HG02943 (cell line): ENCODE measurements around the gene CALN1.
"Not testable (repeated sequence)": the region's sequence is repeated elsewhere in the genome, so short reads cannot be mapped to it uniquely, and the experiment has no call there.

Experiments
- ATAC-seq: cut with Tn5 transposase; IDR thresholded peaks from one replicate; pipeline ENCODE4 v1.9.1; 2021; ENCODE audit warnings: mild to moderate bottlenecking, low read depth, moderate library complexity; ENCODE audit not compliant: unreplicated experiment

Gene CALN1

DNA sequence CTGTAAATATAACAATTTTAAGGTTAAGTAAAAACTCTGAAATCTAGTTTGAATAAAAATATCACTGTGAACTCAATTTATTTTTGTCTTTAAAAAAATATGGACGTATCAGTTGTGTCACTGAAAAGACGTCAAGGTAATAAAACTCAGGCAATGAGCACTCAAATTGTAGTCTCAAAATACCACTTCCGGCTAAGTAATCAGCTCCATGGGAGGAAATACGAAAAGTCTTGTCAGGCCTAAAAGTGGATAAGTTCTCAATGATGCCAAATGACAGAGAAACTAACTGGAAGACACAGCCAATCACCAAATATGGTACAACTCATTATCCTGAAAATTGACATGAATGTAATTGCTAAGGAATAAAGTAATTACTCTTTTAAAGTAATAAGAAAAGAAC, 719 bp downstream of the CALN1 start:
- no peak for ATAC-seq

DNA sequence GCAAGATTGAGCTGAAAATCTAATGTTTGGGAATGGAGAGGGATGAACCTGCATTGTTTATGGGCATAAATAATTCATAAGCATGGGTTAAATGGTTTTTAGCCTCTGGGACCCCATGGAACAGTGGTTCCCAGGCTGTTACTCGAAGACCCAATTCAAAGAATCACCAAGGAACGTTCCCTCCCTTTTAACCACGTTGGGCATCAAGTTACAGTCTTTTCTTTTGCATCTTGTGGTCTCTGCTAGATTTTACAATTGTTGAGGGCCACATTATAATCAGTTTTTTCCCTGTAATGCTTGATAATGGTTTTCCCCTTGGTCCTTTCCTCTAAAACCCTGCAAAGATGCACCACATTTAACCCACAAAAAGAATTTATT, 2.5 kb downstream of the CALN1 start:
- ATAC-seq, result no peak

DNA sequence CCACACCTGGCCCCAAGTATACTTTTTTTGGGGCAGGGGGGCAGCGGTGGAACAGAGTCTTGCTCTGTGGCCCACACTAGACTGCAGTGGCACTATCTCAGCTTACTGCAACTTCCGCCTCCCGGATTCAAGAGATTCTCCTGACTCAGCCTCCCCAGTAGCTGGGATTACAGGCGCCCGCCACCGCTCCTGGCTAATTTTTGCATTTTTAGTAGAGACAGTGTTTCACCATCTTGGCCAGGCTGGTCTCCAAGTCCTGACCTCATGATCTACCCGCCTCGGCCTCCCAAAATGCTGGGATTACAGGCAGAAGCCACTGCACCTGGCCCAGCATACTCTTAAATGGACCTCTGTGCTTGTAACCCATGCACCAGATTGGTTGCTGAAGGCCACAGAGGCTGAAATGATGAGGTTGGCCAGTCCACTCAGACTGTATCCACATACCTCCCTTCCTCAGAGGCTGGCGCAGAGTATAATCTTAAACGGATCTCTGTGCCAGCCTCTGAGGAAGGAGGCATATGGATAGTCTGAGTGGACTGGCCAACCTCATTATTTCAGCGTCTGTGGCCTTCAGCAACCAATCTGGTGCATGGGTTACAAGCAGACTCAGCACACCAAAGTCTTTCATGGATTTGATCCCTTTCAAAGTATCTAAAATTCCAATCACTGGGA, 3.0 kb downstream of the CALN1 start:
- ATAC-seq, result no peak

DNA sequence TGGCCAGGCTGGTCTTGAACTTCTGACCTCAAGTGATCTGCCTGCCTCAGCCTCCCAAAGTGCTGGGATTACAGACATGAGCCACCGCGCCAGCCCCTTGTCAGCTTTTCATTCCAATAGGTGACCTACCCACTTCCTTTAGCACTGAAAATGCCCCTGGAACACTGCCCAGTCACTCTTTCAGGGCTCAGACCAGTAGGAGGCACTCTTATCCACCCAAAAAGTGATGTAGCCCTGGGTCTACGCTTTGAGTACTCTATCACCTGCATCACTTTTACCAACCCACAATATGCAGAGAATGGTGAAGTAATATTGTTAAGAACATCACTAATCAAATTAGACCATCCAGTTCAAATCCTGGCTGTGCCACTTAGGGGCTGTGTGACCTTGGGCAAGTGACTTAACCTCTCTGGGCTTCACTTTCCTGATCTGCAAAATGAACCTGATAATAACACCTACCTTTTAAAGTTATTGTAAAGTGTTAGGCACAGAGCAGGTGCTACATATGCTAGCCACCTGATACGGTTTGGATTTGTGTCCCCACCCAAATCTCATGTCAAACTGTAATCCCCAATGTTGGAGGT, 5.2 kb downstream of the CALN1 start:
- ATAC-seq, result no peak

DNA sequence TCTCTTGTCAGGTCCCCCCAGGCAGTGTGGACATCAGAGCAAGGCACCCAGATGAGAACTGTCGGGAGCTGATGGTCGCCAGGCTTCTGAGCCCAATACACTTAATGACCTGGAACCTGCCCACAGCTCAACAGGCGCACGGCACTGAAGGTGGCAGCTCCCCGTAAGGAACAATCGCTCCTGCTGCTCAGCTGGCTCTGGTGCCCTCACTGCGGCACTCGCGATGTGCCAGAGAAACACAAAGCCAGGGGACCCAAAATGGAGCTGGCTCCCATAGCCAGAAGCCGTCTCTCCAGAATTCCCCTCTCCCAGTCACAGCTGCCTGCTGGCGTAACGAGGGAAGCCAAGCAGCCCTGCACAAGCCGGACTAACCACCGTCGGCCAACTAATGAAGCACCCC, 6.3 kb downstream of the CALN1 start:
- ATAC-seq, result no peak

DNA sequence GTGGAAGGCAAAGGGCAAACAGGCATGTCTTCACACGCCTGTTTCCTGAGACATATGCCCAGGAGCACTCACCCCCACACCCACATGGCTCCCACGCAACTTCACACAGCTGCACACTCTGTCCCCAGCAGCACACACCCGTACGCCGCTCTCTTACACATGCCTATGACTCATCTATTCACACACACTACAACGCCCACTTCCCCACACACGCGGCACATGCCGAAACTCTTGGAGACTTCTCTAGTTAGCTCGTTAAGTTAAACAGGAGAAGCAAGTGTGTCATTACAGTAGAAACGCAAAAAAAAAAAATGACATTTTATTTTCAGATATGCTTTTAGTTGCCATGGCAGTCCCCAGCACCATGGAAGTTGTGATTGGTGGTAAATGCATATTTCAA, 6.7 kb downstream of the CALN1 start:
- ATAC-seq, result no peak

DNA sequence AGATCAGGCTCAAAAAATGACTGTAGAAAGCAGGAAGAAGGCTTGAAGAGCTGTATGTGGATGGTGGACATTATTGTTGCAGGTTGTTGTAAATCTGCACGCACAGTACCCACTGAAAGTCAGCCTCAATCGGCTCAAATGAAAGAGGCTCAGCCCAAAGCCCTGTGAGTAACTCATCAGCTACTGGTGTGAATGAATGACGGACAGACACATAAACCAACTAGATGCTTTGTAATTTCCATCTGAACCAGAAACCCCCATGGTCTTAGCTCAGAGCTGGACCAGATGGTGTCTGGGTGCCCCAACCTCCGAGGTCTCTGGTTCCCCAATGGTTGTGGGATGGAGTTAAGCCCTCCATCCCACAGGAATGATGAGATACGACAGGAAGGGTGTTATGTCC, 7.4 kb downstream of the CALN1 start:
- no peak for ATAC-seq

DNA sequence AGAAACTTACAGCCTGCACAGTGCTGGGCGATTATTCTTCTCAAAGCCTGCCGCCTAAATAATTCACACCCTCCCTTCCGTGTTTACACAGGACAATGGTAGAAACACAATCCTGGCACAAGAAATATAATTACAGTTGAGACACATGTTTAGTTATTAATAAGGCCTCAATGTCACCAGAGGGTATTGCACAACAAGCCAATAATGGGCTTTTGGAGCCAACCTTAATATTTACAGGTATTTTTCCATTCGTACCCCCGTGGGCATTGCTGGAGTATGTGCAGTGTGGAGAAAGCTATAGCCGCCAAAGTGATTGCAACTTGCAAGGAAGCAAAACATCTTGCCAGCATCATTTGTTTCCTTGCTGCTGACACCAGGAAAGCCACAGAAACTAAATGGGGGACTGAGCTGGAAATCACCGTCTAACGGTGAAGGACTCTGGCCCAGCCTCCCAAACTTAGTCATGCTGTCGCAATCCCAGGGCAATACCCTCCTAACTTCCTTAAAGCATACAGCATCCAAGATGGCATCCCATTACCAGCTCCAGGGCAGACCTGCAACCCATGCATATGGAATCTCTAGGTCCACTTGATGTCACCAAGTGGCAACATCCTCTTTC, 8.6 kb downstream of the CALN1 start:
- ATAC-seq, result no peak

DNA sequence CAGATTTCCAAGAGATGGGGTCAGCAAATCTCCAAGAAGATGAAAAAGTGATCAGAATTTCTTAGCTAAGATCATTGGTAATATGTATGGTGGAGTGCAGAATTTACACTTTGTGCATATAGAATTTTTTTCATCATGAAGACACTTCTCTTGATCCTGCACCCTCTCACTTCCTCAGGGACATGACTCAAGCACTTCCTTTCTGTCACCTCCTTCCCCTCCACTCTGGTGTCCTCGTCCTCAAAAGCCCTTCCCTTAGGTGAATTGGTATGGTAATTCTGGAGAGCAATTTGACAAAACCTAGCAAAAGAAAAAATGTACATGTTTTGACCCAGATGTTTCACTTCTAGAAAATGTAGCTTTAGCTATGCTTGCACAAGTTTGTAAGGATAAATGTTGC, 18.1 kb downstream of the CALN1 start:
- no peak for ATAC-seq

DNA sequence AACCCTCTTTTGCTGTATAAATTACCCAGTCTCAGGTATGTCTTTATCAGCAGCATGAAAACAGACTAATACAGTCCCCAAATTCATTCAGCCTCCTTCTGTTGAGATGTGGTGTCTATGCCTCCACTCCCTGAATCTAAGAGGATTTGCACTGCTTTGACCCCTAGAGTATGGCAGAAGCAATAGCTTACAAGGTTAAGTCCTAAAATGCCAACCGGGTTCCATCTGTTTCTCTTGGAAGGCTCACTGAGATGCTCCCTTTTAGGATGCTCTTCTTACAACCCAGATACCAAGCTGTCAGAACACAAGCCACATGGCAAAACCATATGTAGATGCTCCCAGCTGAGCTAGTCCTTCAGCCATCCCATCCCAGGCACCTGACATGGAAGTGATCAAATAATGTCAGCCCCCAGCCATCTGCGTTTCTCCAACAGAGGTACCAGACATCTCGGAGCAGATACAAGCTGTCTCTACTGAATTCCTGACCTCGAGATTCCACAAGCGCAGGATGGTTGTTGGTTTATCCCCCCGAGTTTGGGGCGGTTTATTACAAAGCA, 20.2 kb downstream of the CALN1 start:
- no peak for ATAC-seq

DNA sequence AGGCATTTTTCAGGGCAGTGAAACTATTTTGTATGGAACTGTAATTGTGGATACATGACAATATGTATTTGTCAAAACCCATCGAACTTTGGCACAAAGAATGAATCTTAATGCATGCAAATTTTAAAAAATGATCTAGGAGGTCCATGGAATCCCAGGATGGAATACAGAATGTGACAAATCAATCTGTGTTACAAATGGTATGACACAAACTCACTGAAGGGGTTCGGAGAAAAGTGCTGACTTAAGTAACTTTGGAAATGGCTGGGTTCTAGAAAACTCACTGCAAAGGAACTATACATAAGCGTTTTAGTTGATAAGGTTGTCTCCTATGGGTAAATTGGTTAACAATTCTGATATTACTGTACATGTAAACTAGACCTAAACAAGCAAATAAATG, 26.0 kb downstream of the CALN1 start:
- ATAC-seq, result no peak

DNA sequence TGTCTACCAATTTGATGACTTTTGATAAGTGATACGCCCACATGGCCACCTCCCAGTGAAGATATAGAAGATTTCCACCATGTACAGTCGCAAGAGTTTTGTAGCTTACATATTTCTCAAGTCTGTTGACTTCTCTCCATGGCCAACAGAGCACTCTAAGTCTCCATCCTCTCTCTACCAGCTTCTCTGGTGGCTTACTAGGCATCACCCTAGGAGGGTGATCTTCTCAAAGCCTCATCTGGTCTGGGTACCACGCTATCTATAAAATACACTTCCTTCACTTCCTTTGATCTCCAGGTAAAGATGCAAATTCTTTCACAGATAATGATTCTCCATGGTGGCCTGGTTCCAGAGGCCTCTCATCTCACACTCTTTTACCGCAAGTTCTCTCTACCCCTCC, 49.9 kb downstream of the CALN1 start:
- no peak for ATAC-seq

DNA sequence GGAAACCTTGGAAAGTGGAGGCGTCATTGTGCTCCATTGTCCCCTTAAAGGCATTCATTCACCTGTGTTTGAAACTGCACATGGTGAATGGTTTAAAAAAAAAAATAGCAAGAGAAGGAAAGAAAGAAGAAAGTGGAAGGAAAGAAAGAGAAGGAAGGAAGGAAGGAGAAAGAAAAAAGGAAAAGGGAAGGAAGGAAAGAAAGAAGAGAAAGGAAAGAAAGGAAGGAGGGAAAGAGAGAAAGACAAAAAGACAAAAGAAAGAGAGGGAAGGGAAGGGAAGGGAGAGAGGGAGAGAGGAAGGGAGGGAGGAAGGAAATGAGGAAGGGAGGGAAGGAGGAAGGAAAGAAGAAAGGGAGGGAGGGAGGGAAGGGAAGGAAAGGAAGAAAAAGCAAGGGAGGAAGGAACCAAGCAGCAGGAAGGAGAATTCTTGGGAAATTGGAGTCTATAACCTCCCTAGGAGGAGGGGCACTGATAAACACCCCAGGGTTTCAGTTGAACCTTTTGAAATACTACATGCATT, 66.9 kb downstream of the CALN1 start:
- no peak for ATAC-seq

DNA sequence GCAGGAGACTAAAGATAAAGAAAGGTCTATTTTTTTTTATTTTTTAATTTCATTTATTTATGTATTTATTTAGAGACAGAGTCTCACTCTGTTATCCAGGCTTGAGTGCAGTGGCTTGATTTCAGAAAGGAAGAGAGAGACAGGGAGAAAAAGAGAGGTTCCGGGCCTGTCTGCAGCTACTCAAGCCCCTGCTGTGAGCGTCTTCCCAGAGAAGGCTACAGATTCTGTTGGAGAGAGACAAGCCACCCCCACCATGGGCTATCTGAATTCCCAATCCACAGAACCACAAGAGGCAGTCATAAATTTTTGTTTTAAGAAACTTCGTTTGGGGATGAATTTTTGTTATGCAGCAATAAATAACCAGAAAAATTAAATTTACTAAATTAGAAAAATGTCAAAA, 68.1 kb downstream of the CALN1 start:
- no peak for ATAC-seq

DNA sequence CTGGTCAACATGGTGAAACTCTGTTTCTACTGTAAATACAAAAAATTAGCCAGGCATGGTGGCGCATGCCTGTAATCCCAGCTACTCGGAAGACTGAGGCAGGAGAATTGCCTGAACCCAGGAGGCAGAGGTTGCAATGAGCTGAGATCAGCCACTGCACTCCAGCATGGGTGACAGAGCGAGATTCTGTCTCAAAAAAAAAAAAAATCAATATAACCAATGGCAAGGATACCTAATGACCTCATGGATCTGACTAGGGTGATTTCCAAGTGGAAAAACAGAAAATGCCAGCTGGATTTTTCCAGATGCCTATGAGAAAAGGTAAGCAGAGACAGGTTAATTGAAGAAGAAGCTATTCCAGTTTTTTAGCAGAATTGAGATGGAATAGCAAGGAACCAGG, 68.8 kb downstream of the CALN1 start:
- ATAC-seq, result not testable (repeated sequence)

DNA sequence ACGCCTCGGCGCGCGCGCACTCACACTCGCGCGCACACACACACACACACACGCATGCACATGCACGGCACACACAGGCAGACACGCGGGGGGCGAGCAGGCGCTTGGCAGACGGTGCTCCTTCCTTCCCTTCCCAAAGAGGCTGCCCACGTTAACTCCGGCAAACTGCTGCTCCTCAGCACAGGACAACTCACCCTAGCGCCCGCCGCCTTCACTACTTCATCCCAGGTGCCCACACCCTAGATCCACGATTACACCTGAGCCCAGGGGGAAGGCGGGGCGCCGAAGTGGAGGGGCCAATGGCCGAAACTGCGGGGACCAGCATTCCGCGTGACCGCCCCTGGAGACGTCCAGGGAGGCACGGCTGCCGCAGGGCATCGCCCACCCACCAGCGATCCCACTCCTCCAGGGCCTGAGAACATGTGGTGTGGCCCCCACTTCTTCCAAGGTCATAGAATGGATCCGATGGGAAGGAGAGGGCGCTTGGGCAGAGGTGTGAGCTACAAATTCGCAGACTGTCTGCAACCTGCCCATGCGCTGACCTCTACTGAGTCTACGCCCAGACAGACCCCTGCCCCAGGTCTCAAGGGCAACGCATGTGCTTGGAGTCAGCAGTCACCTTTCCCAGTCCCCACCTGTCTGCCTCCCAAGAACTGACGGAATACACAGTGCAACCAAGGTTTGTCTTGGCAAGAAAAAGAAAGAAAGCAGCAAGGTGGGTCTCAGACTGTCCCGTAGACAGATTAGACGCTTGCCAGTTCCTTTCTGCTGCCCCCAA, 74.6 kb downstream of the CALN1 start:
- ATAC-seq, result no peak

DNA sequence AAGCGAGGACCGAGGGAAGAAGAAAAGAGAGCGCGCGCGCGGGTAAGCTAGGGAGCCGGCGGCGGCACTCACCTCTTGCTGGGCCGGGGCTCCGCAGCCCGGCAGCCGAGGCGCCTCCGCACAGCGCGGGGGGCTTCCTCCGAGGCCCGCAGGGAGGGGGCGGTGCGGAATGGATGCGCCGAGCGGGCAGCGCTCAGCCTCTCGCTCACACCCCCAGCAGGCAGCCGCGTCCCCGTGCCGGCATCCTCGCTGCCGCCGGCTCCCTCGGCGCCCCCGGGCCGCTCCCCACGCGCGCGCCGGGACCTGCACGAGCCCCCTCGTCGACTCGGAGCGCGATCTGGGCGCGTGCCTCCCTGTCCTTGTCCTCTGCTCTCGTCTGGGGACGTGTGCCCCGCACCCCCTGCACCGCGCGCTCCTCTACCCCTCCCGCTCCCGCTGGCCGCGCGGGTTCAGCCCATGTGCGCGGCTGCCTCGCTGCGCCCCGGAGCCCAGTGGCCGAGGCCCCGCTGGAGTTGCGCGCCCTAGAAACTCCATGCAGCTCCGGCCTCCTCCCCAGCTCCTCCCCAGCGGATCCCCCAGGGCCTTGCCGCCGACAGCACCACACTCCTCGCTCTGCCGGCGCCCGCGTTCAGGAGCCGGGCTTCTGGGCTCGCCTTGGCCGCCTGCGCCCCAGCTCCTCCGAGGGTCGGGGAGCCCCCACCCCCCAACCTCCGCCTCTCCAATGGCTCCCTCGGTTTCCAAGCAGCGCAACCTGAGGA, 75.3 kb downstream of the CALN1 start:
- ATAC-seq, result no peak

DNA sequence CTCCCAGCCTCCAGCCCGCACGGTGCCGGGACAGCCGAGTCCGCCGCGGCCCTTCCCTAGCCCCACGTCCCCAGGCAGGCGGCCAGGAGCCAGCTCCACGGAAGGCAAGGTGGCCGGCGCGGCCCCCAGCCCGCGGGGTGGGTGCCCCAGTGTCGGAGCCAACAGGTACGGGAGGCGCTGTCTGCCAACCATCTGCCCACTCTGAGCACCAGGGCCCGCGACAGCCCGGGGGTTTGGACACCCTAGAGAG, 75.8 kb downstream of the CALN1 start:
- ATAC-seq, result no peak

DNA sequence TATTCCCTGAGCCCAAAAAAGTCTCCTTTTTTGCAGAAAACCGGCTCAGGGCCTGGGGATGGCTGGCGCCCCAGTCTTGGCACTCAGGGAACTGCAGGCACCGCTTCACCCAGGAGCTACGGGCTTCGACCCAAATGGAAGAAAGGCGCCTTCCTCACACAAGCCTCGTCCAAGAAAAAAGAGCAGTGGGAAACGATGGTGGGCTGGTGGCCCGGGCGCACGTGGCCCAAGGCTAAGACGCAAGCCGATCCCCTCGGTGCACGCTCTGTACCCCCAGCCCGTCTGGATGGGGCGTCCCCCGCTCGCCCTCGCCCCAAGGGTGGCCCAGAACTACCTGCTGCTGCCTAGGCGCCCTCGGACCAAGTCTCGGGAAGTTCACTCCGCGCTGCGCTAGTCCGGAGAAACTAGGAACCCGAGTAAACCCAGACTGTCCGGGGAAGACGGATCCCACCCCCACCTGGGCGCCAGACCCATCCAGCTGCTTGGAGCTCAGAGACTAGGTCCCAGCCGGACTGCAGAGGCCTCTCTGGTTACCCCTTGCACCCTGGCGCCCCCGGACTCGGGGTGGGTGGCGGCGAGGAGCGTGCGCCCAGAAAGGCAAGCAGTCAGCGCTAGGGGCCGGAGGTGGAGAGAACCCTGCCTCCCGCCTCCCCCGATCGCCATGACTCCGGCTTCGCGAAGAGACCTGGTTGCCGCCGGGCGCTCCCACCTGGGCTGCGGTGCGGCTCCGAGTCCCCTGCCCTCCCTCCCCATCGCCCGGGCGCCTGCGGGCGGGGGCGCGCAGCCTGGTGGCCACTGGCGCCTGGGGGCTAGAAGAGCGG, 76.4 kb downstream of the CALN1 start:
- no peak for ATAC-seq

DNA sequence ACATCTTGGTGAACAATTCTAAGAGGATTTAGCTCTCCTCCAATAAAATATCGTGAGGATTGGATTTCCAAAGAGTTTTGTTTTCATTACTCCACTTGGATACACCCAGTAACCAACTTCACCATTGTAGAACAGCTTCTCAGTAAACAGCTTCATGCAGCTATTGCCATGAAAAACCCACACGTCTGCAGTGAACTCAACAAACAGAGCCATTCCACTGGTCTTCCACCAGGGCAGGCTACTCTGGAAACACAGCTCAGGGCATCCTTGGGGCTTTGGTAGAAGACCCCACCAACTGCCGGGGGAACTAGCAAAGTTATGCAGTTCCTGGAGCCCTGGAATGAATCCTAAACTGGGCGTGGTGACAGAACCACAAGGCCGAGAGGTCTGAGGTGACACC, 77.4 kb downstream of the CALN1 start:
- ATAC-seq, result no peak
